ENCODE measurements around the gene UGT1A3. TPM values are rescaled to one million over a fixed set of nuclear protein-coding genes. Genes with fewer than 3 reads are reported as not detected.

UGT1A3 gene
- total RNA-seq = not detected
- not detected for polyA plus RNA-seq (ENCODE audit: insufficient read depth in 1 of 8, insufficient read length in 8 of 8, low replicate concordance in 1 of 8)
- long read RNA-seq, donor 1 = 0 reads
- long read RNA-seq, donor 2 = 0 reads
- long read RNA-seq, donor 3 = 0 reads
- long read RNA-seq, donor 4 = 0 reads
- long read RNA-seq, donor 5 = 0 reads
- long read RNA-seq, donor 6 = 0 reads
- long read RNA-seq, donor 7 = 0 reads
- long read RNA-seq, donor 8 = 0 reads
- long read RNA-seq, donor 9 = 0 reads
- long read RNA-seq, donor 10 = 0 reads
- long read RNA-seq, donor 11 = 0 reads

GRCh38 chr2:233728723-233729301, at the start of gene UGT1A3:
TSS of gene UGT1A3 (plus strand) at chr2:233729042. CDS start at chr2:233729127, 85 bp downstream.
- 86% methylated on average over 8 of the region's 8 CpGs for WGBS (ENCODE audit: insufficient coverage)
- Histone ChIP-seq H3K27me3 (ENCODE audit: control insufficient read depth, insufficient read depth, low read length) (no peaks in the 10 kb centered on the region), H3K4me3 (ENCODE audit: low read length) (no peak within 1 kb of the TSS), H3K9me3 (replicated peaks; ENCODE audit: control insufficient read depth, low read depth, low read length) (no peaks in the 10 kb centered on the region), H3K27ac (ENCODE audit: low read length) (no peak within 1 kb of the TSS), H3K4me1 (ENCODE audit: control insufficient read depth, insufficient read depth, low read length) (no peaks in the 10 kb centered on the region), H3K36me3 (ENCODE audit: control insufficient read depth, insufficient read depth, low read length) (no peaks in the 10 kb centered on the region)
- no peak for DNase-seq

GRCh38 chr2:233679196-233679595, 49.6 kb upstream of the UGT1A3 start:
- Histone ChIP-seq H3K27ac (ENCODE audit: low read length) (no peak overlapping the region), H3K4me3 (ENCODE audit: low read length) (no peak overlapping the region), H3K4me1 (ENCODE audit: control insufficient read depth, insufficient read depth, low read length) (no peaks in the 10 kb centered on the region), H3K36me3 (ENCODE audit: control insufficient read depth, insufficient read depth, low read length) (no peaks in the 10 kb centered on the region), H3K9me3 (replicated peaks; ENCODE audit: control insufficient read depth, low read depth, low read length) (no peaks in the 10 kb centered on the region), H3K27me3 (ENCODE audit: control insufficient read depth, insufficient read depth, low read length) (no peaks in the 10 kb centered on the region)
- DNase-seq = no peak
- 80% methylated on average over 2 of the region's 4 CpGs for WGBS (ENCODE audit: insufficient coverage)

- no peak overlapping the region for H3K27ac ChIP-seq (ENCODE audit: low read length)
- H3K36me3 ChIP-seq (ENCODE audit: control insufficient read depth, insufficient read depth, low read length) = no peaks in the 10 kb centered on the region
- H3K4me1 ChIP-seq (ENCODE audit: control insufficient read depth, insufficient read depth, low read length) = no peaks in the 10 kb centered on the region
- DNase-seq = no peak
- H3K9me3 ChIP-seq (replicated peaks; ENCODE audit: control insufficient read depth, low read depth, low read length) = no peaks in the 10 kb centered on the region
- H3K27me3 ChIP-seq (ENCODE audit: control insufficient read depth, insufficient read depth, low read length) = no peaks in the 10 kb centered on the region
- 86% methylated on average over 3 of the region's 4 CpGs for WGBS (ENCODE audit: insufficient coverage)
- H3K4me3 ChIP-seq (ENCODE audit: low read length) = no peak overlapping the region
Measured at GRCh38 chr2:233680361-233681045, 48.3 kb upstream of the UGT1A3 start.

GRCh38 chr2:233681521-233682099, 47.2 kb upstream of the UGT1A3 start, which contains the start of gene UGT1A7:
TSS of gene UGT1A7 (plus strand) at chr2:233681901. CDS start at chr2:233681938, 37 bp downstream.
- no peak for DNase-seq
- no peaks in the 10 kb centered on the region for H3K4me1 ChIP-seq (ENCODE audit: control insufficient read depth, insufficient read depth, low read length)
- WGBS (ENCODE audit: insufficient coverage) = no CpG with 5 or more reads among the region's 5 CpGs
- H3K4me3 ChIP-seq (ENCODE audit: low read length) = no peak within 1 kb of the TSS
- H3K27ac ChIP-seq (ENCODE audit: low read length) = no peak within 1 kb of the TSS
- H3K9me3 ChIP-seq (replicated peaks; ENCODE audit: control insufficient read depth, low read depth, low read length) = no peaks in the 10 kb centered on the region
- H3K36me3 ChIP-seq (ENCODE audit: control insufficient read depth, insufficient read depth, low read length) = no peaks in the 10 kb centered on the region
- H3K27me3 ChIP-seq (ENCODE audit: control insufficient read depth, insufficient read depth, low read length) = peaks cover 2% of the 10 kb centered on the region

- H3K27ac ChIP-seq (ENCODE audit: low read length) = no peak overlapping the region
- no peaks in the 10 kb centered on the region for H3K9me3 ChIP-seq (replicated peaks; ENCODE audit: control insufficient read depth, low read depth, low read length)
- peaks cover 2% of the 10 kb centered on the region for H3K27me3 ChIP-seq (ENCODE audit: control insufficient read depth, insufficient read depth, low read length)
- H3K36me3 ChIP-seq (ENCODE audit: control insufficient read depth, insufficient read depth, low read length) = no peaks in the 10 kb centered on the region
- no CpG with 5 or more reads among the region's 1 CpG for WGBS (ENCODE audit: insufficient coverage)
- H3K4me1 ChIP-seq (ENCODE audit: control insufficient read depth, insufficient read depth, low read length) = no peaks in the 10 kb centered on the region
- H3K4me3 ChIP-seq (ENCODE audit: low read length) = no peak overlapping the region
- no peak for DNase-seq
Measured at GRCh38 chr2:233684640-233685039, 44.2 kb upstream of the UGT1A3 start.

GRCh38 chr2:233686928-233687327, 41.9 kb upstream of the UGT1A3 start:
- Histone ChIP-seq H3K4me1 (ENCODE audit: control insufficient read depth, insufficient read depth, low read length) (no peaks in the 10 kb centered on the region), H3K27me3 (ENCODE audit: control insufficient read depth, insufficient read depth, low read length) (peaks cover 2% of the 10 kb centered on the region), H3K27ac (ENCODE audit: low read length) (no peak overlapping the region), H3K4me3 (ENCODE audit: low read length) (no peak overlapping the region), H3K9me3 (replicated peaks; ENCODE audit: control insufficient read depth, low read depth, low read length) (no peaks in the 10 kb centered on the region), H3K36me3 (ENCODE audit: control insufficient read depth, insufficient read depth, low read length) (no peaks in the 10 kb centered on the region)
- 86% methylated on average over 2 of the region's 5 CpGs for WGBS (ENCODE audit: insufficient coverage)
- DNase-seq = no peak

- DNase-seq = no peak
- no peak overlapping the region for H3K4me3 ChIP-seq (ENCODE audit: low read length)
- no peaks in the 10 kb centered on the region for H3K36me3 ChIP-seq (ENCODE audit: control insufficient read depth, insufficient read depth, low read length)
- no CpG with 5 or more reads among the region's 5 CpGs for WGBS (ENCODE audit: insufficient coverage)
- H3K27ac ChIP-seq (ENCODE audit: low read length) = no peak overlapping the region
- H3K27me3 ChIP-seq (ENCODE audit: control insufficient read depth, insufficient read depth, low read length) = peaks cover 2% of the 10 kb centered on the region
- no peaks in the 10 kb centered on the region for H3K4me1 ChIP-seq (ENCODE audit: control insufficient read depth, insufficient read depth, low read length)
- H3K9me3 ChIP-seq (replicated peaks; ENCODE audit: control insufficient read depth, low read depth, low read length) = no peaks in the 10 kb centered on the region
Measured at GRCh38 chr2:233688341-233688740, 40.5 kb upstream of the UGT1A3 start.

GRCh38 chr2:233689031-233689430, 39.8 kb upstream of the UGT1A3 start:
- Histone ChIP-seq H3K36me3 (ENCODE audit: control insufficient read depth, insufficient read depth, low read length) (no peaks in the 10 kb centered on the region), H3K27ac (ENCODE audit: low read length) (no peak overlapping the region), H3K27me3 (ENCODE audit: control insufficient read depth, insufficient read depth, low read length) (peaks cover 2% of the 10 kb centered on the region), H3K4me1 (ENCODE audit: control insufficient read depth, insufficient read depth, low read length) (no peaks in the 10 kb centered on the region), H3K4me3 (ENCODE audit: low read length) (no peak overlapping the region), H3K9me3 (replicated peaks; ENCODE audit: control insufficient read depth, low read depth, low read length) (no peaks in the 10 kb centered on the region)
- DNase-seq = no peak

GRCh38 chr2:233689501-233689900, 39.3 kb upstream of the UGT1A3 start:
- Histone ChIP-seq H3K4me1 (ENCODE audit: control insufficient read depth, insufficient read depth, low read length) (no peaks in the 10 kb centered on the region), H3K27me3 (ENCODE audit: control insufficient read depth, insufficient read depth, low read length) (peaks cover 2% of the 10 kb centered on the region), H3K36me3 (ENCODE audit: control insufficient read depth, insufficient read depth, low read length) (no peaks in the 10 kb centered on the region), H3K4me3 (ENCODE audit: low read length) (no peak overlapping the region), H3K27ac (ENCODE audit: low read length) (no peak overlapping the region), H3K9me3 (replicated peaks; ENCODE audit: control insufficient read depth, low read depth, low read length) (no peaks in the 10 kb centered on the region)
- 33% methylated on average over 1 of the region's 3 CpGs for WGBS (ENCODE audit: insufficient coverage)
- peak; percentile 3 for DNase-seq

- H3K27me3 ChIP-seq (ENCODE audit: control insufficient read depth, insufficient read depth, low read length) = peaks cover 2% of the 10 kb centered on the region
- no peaks in the 10 kb centered on the region for H3K9me3 ChIP-seq (replicated peaks; ENCODE audit: control insufficient read depth, low read depth, low read length)
- H3K4me3 ChIP-seq (ENCODE audit: low read length) = no peak overlapping the region
- no peaks in the 10 kb centered on the region for H3K4me1 ChIP-seq (ENCODE audit: control insufficient read depth, insufficient read depth, low read length)
- H3K27ac ChIP-seq (ENCODE audit: low read length) = no peak overlapping the region
- no CpG with 5 or more reads among the region's 4 CpGs for WGBS (ENCODE audit: insufficient coverage)
- H3K36me3 ChIP-seq (ENCODE audit: control insufficient read depth, insufficient read depth, low read length) = no peaks in the 10 kb centered on the region
- DNase-seq = no peak
Measured at GRCh38 chr2:233690444-233690843, 38.4 kb upstream of the UGT1A3 start.
